Measurements from ENCODE around the gene NTN1.

NTN1 gene

DNA sequence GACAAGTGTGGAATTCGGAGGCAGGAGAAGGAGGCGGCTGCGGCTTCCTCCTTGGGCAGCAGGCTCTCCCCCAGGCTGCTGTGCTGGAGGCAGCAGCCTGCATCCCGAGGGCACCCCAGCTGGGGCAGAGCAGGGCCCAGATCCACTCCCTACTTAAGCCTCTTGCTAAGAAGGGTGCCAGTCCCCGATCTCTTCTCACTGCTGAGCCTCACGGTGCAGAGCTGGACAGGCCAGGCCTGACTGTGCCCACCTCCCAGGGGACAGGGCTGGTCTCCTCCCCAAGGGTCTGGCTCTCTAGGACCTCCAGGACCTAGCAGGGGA is 210.8 kb downstream of the NTN1 start:
- Histone ChIP-seq H3K36me3 (no peaks in the 10 kb centered on the region), H3K9me3 (no peaks in the 10 kb centered on the region), H3K4me3 (ENCODE audit: low read depth, low read length) (no peak overlapping the region), H3K27me3 (no peaks in the 10 kb centered on the region), H3K4me1 (no peaks in the 10 kb centered on the region)
- no peak for DNase-seq
- no peak for TF ChIP-seq CTCF (IDR thresholded peaks at IDR 0.05; ENCODE audit: low read depth, low read length)

- Histone ChIP-seq H3K4me3 (ENCODE audit: low read depth, low read length) (no peak overlapping the region), H3K36me3 (no peaks in the 10 kb centered on the region), H3K9me3 (no peaks in the 10 kb centered on the region), H3K27me3 (no peaks in the 10 kb centered on the region), H3K4me1 (no peaks in the 10 kb centered on the region)
- no peak for TF ChIP-seq CTCF (IDR thresholded peaks at IDR 0.05; ENCODE audit: low read depth, low read length)
- no peak for DNase-seq
Observed at GRCh38 chr17:9232591-9233270, 211.4 kb downstream of the NTN1 start.

- Histone ChIP-seq H3K36me3 (no peaks in the 10 kb centered on the region), H3K9me3 (no peaks in the 10 kb centered on the region), H3K27me3 (no peaks in the 10 kb centered on the region), H3K4me3 (ENCODE audit: low read depth, low read length) (no peak overlapping the region), H3K4me1 (no peaks in the 10 kb centered on the region)
- TF ChIP-seq CTCF (IDR thresholded peaks at IDR 0.05; ENCODE audit: low read depth, low read length) = no peak
- DNase-seq = no peak
Observed at GRCh38 chr17:9233271-9233599, 211.9 kb downstream of the NTN1 start.

- Histone ChIP-seq H3K36me3 (no peaks in the 10 kb centered on the region), H3K4me3 (ENCODE audit: low read depth, low read length) (no peak overlapping the region), H3K4me1 (no peaks in the 10 kb centered on the region), H3K9me3 (no peaks in the 10 kb centered on the region), H3K27me3 (no peaks in the 10 kb centered on the region)
- DNase-seq = no peak
- no peak for TF ChIP-seq CTCF (IDR thresholded peaks at IDR 0.05; ENCODE audit: low read depth, low read length)
Observed at GRCh38 chr17:9233761-9234160, 212.5 kb downstream of the NTN1 start.

- no peaks in the 10 kb centered on the region for H3K9me3 ChIP-seq
- H3K4me1 ChIP-seq = no peaks in the 10 kb centered on the region
- no peaks in the 10 kb centered on the region for H3K36me3 ChIP-seq
- no peaks in the 10 kb centered on the region for H3K27me3 ChIP-seq
- DNase-seq = no peak
- H3K4me3 ChIP-seq (ENCODE audit: low read depth, low read length) = no peak overlapping the region
- no peak for TF ChIP-seq CTCF (IDR thresholded peaks at IDR 0.05; ENCODE audit: low read depth, low read length)
Observed at GRCh38 chr17:9234389-9234945, 213.2 kb downstream of the NTN1 start.

DNA sequence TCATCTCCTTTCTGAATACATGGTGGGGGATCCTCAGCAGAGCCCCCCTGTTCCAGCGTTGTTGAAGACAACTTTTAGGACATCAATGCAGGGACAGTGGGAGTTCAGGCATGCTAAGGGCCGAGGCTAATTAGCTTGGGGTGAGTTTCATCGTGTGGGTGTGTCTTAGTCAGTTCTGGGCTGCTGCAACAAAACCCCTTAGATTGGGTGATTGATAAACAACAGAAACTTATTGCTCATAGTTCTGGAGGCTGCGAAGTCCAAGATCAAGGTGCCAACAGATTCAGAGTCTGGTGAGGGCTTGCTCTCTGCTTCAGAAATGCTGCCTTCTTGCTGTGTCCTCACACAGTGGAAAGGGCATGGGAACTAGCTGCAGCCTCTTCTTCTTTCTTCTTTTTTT is 214.0 kb downstream of the NTN1 start:
- Histone ChIP-seq H3K4me1 (no peaks in the 10 kb centered on the region), H3K9me3 (no peaks in the 10 kb centered on the region), H3K4me3 (ENCODE audit: low read depth, low read length) (no peak overlapping the region), H3K27me3 (no peaks in the 10 kb centered on the region), H3K36me3 (no peaks in the 10 kb centered on the region)
- no peak for DNase-seq
- no peak for TF ChIP-seq CTCF (IDR thresholded peaks at IDR 0.05; ENCODE audit: low read depth, low read length)

All from BE2C (cell line).